Ammon's horn (tissue), 1 donor: ENCODE data around the gene NR2C1.
"Not testable (repeated sequence)": the region's sequence is repeated elsewhere in the genome, so short reads cannot be mapped to it uniquely, and the experiment has no call there.

ENCODE experiments used
- DNase-seq: peaks from one replicate; pipeline ENCODE4 v3.0.0-alpha.2; 2016; ENCODE audit warnings: low spot score

Gene NR2C1

GRCh38 chr12:95072900-95073697, at the start of gene NR2C1:
TSS of gene NR2C1 (minus strand) at chr12:95073618. CDS start at chr12:95067384, 6,234 bp downstream.
- peak; percentile 95 for DNase-seq

- no peak for DNase-seq
Observed at GRCh38 chr12:95118788-95119179, 45.4 kb upstream of the NR2C1 start.

GRCh38 chr12:95118138-95118787, 44.8 kb upstream of the NR2C1 start:
- no peak for DNase-seq

- DNase-seq: peak; percentile 83
Observed at GRCh38 chr12:95117178-95117599, 43.8 kb upstream of the NR2C1 start.

GRCh38 chr12:95116773-95117172, 43.4 kb upstream of the NR2C1 start:
- DNase-seq: no peak

- DNase-seq: no peak
Observed at GRCh38 chr12:95116341-95116740, 42.9 kb upstream of the NR2C1 start.

- DNase-seq: no peak
Observed at GRCh38 chr12:95115641-95116040, 42.2 kb upstream of the NR2C1 start.

GRCh38 chr12:95114766-95115405, 41.5 kb upstream of the NR2C1 start:
- peak; percentile 13 for DNase-seq

- DNase-seq: no peak
Observed at GRCh38 chr12:95107362-95107761, 33.9 kb upstream of the NR2C1 start.

GRCh38 chr12:95105540-95105939, 32.1 kb upstream of the NR2C1 start:
- DNase-seq: no peak

- no peak for DNase-seq
Observed at GRCh38 chr12:95104919-95105452, 31.6 kb upstream of the NR2C1 start.

- DNase-seq: no peak
Observed at GRCh38 chr12:95102916-95103671, 29.7 kb upstream of the NR2C1 start.

- not testable (repeated sequence) for DNase-seq
Observed at GRCh38 chr12:95101957-95102356, 28.5 kb upstream of the NR2C1 start.

GRCh38 chr12:95100264-95101190, 27.1 kb upstream of the NR2C1 start:
- DNase-seq: no peak

- DNase-seq: no peak
Observed at GRCh38 chr12:95099270-95099790, 25.9 kb upstream of the NR2C1 start.

GRCh38 chr12:95096852-95097251, 23.4 kb upstream of the NR2C1 start:
- DNase-seq: peak; percentile 62

- DNase-seq: no peak
Observed at GRCh38 chr12:95096378-95096777, 23.0 kb upstream of the NR2C1 start.

- DNase-seq: not testable (repeated sequence)
Observed at GRCh38 chr12:95095866-95096265, 22.4 kb upstream of the NR2C1 start.

- DNase-seq: no peak
Observed at GRCh38 chr12:95089462-95089861, 16.0 kb upstream of the NR2C1 start.

GRCh38 chr12:95088379-95088778, 15.0 kb upstream of the NR2C1 start:
- no peak for DNase-seq

- no peak for DNase-seq
Observed at GRCh38 chr12:95085612-95086011, 12.2 kb upstream of the NR2C1 start.
